GM12875 (cell line): ENCODE results near the gene RFX2.
"Not testable (repeated sequence)": the region's sequence is repeated elsewhere in the genome, so short reads cannot be mapped to it uniquely, and the experiment has no call there.

ENCODE experiments used
- H3K4me3 ChIP-seq: one replicate; pipeline ENCODE4 v1.5.1; 2011; ENCODE audit warnings: low read depth, low read length, control low read depth
- CTCF ChIP-seq: IDR thresholded peaks from 2 replicates; pipeline ENCODE4 v1.5.1; 2011; ENCODE audit warnings: low read depth, mild to moderate bottlenecking, control low read depth, inconsistent platforms, low read length, moderate library complexity, borderline replicate concordance; ENCODE audit not compliant: insufficient read depth

The RFX2 gene

GRCh38 chr19:6116749-6117430, 6.6 kb upstream of the RFX2 start:
- H3K4me3 ChIP-seq: no peak overlapping the region
- TF ChIP-seq CTCF: no peak

DNA sequence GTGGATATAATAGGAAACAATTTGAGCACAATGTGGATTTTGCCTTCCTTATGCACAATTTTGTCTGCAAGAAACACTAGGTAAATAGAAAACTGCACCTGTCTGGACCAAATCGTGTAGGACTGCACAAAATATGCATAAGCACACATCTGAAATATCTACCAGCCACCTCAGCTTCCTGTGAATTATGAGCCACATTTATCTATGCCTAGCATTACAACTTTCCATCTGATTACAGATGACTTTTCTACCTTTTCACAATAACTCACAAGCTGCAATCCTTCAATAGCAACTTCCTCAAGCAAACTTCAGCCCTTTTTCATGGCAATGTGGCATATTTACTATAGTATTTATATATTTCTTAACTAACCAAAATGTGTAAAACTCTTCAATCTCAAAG, 5.7 kb upstream of the RFX2 start:
- no peak overlapping the region for H3K4me3 ChIP-seq
- no peak for TF ChIP-seq CTCF

GRCh38 chr19:6113616-6114188, 3.4 kb upstream of the RFX2 start:
- no peak overlapping the region for H3K4me3 ChIP-seq
- TF ChIP-seq CTCF: no peak

- H3K4me3 ChIP-seq: peak overlapping the region; percentile 66
- TF ChIP-seq CTCF: no peak
Observed at GRCh38 chr19:6109947-6110346, 353 bp downstream of the RFX2 start.

- TF ChIP-seq CTCF: no peak
- H3K4me3 ChIP-seq: peak overlapping the region; percentile 66
Observed at GRCh38 chr19:6108721-6109633, 1.3 kb downstream of the RFX2 start.

- not testable (repeated sequence) for H3K4me3 ChIP-seq
Observed at GRCh38 chr19:6106643-6107294, 3.5 kb downstream of the RFX2 start.

DNA sequence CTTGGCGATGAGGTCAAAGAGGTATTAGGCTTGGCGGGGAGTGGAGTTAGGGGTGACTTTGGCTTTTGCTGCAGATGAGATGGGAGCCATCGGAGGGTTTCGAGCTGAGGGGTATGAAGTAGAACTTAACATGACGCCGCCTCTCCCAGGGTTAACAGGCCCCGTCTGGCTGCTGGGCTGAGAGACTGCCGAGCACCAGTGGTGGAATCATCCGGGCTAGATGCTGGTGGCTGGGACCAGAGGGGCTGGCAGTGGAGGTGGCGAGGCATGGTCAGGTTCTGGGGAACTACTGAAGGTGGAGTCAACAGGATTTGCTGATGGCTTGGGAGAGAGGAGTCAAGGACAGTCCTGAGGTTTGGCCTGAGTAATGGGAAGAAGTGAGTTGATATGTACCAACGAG, 4.9 kb downstream of the RFX2 start:
- no peak overlapping the region for H3K4me3 ChIP-seq
- TF ChIP-seq CTCF: no peak
